ENCODE measurements around the gene SETD1A.

DNA sequence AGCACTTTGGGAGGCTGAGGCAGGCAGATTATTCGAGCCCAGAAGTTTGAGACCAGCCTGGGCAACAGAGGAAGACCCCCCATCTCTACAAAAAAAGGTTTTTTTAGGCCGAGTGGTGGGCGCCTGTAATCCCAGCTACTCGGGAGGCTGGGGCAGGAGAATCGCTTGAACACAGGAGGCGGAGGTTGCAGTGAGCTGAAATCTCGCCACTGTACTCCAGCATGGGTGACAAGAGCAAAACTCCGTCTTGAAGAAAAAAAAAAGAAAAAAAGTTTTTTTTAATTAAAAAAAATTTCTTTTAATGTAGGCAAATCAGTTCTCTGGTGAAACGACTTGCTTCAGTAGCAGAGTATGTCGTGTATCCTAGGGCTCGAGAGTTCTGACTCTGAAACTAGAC, 38.4 kb downstream of the SETD1A start:
- TF ChIP-seq CTCF (IDR thresholded peaks at IDR 0.05) (no peak), EZH2 (IDR thresholded peaks at IDR 0.05) (no peak), EZH2phosphoT487 (IDR thresholded peaks at IDR 0.05) (no peak)
